GM12875 (cell line): ENCODE results near the gene ATP9A.
"Not testable (repeated sequence)": the region's sequence is repeated elsewhere in the genome, so short reads cannot be mapped to it uniquely, and the experiment has no call there.

Experiments used
- H3K4me3 ChIP-seq: one replicate; pipeline ENCODE4 v1.5.1; 2011; ENCODE audit warnings: low read depth, low read length, control low read depth
- TF ChIP-seq, protein P1 (sequence below): IDR thresholded peaks from 2 replicates; pipeline ENCODE4 v1.5.1; 2011; ENCODE audit warnings: low read depth, mild to moderate bottlenecking, control low read depth, inconsistent platforms, low read length, moderate library complexity, borderline replicate concordance; ENCODE audit not compliant: insufficient read depth

ATP9A gene

DNA sequence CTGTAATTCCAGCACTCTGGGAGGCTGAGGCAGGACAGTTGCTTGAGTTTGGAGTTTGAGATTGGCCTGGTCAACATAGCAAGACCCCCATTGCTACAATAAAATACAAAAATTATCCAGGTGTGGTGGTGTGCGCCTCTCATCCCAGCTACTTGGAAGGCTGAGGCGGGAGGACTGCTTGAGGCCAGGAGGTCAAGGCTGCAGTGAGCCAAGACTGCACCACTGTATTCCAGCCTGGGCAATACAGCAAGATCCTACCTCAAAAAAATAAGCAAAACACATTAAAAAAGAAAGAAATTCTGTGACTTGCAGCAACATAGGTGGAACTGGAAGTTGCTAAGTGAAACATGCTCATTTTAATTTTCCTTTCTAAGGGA is 119.6 kb downstream of the ATP9A start:
- TF ChIP-seq, protein P1, sequence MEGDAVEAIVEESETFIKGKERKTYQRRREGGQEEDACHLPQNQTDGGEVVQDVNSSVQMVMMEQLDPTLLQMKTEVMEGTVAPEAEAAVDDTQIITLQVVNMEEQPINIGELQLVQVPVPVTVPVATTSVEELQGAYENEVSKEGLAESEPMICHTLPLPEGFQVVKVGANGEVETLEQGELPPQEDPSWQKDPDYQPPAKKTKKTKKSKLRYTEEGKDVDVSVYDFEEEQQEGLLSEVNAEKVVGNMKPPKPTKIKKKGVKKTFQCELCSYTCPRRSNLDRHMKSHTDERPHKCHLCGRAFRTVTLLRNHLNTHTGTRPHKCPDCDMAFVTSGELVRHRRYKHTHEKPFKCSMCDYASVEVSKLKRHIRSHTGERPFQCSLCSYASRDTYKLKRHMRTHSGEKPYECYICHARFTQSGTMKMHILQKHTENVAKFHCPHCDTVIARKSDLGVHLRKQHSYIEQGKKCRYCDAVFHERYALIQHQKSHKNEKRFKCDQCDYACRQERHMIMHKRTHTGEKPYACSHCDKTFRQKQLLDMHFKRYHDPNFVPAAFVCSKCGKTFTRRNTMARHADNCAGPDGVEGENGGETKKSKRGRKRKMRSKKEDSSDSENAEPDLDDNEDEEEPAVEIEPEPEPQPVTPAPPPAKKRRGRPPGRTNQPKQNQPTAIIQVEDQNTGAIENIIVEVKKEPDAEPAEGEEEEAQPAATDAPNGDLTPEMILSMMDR: no peak
- H3K4me3 ChIP-seq: no peak overlapping the region

- TF ChIP-seq, protein P1: no peak
- no peak overlapping the region for H3K4me3 ChIP-seq
Measured at GRCh38 chr20:51647674-51648570, 120.3 kb downstream of the ATP9A start.

DNA sequence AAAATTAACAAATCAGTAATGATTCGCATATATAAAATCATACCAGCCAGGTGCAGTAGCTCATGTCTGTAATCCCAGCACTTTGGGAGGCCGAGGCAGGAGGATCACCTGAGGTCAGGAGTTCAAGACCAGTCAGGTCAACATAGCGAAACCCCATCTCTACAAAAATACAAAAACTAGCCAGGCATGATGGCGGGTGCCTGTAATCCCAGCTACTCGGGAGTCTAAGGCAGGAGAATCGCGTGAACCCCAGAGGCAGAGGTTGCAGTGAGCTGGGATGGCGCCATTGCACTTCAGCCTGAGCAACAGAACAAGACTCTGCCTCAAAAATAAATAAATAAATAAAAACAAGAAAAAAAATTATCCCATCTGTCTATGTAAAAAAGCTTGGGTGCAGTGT is 124.4 kb downstream of the ATP9A start:
- H3K4me3 ChIP-seq: not testable (repeated sequence)

GRCh38 chr20:51643390-51643789 is 124.8 kb downstream of the ATP9A start:
- H3K4me3 ChIP-seq: no peak overlapping the region
- TF ChIP-seq, protein P1: no peak

- TF ChIP-seq, protein P1: no peak
Measured at GRCh38 chr20:51641866-51642265, 126.3 kb downstream of the ATP9A start.

GRCh38 chr20:51640743-51641142 is 127.4 kb downstream of the ATP9A start:
- TF ChIP-seq, protein P1: no peak
- no peak overlapping the region for H3K4me3 ChIP-seq

More at GRCh38 chr20:51641866-51642265, 126.3 kb downstream of the ATP9A start:
- H3K4me3 ChIP-seq: no peak overlapping the region

GRCh38 chr20:51639206-51639832 is 128.9 kb downstream of the ATP9A start:
- TF ChIP-seq, protein P1: peak; percentile 83
- H3K4me3 ChIP-seq: no peak overlapping the region
